HG03565 (cell line): ENCODE measurements around the gene TMEM94.

ENCODE experiments used
- ATAC-seq: cut with Tn5 transposase; IDR thresholded peaks from one replicate; pipeline ENCODE4 v1.9.1; 2021; ENCODE audit warnings: mild to moderate bottlenecking, moderate library complexity; ENCODE audit not compliant: unreplicated experiment

The TMEM94 gene

DNA sequence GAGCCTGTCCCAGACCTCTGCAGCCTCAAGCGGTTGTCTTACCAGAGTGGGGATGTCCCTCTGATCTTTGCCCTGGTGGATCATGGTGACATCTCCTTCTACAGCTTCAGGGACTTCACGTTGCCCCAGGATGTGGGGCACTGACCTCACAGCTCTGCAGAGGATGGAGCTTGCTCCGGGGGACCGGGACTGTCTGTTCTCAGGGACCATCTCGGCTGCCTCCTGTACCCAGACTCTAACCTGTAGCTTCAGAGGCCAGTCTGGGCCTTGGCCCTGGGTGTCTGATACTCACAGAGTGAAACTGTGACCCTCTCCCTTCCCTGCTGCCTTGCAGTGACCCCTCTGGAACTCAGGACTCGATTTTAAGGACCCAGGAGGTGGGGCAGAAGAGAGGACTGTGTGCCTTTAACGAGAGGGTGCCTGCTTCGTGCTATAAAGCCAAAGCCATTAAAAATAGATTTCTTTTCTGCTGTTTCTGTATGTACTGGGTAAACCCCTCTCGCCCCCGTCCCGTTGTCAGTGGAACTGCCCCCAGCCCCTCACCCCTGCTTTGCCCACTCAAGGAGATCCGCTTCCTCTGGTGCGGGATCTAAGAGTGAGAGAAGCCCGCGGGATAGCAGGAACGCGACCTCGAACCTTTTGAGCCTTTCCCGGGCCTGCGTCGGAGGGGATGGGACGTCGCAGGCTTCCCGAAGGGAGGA, 68.0 kb downstream of the TMEM94 start:
- no peak for ATAC-seq

DNA sequence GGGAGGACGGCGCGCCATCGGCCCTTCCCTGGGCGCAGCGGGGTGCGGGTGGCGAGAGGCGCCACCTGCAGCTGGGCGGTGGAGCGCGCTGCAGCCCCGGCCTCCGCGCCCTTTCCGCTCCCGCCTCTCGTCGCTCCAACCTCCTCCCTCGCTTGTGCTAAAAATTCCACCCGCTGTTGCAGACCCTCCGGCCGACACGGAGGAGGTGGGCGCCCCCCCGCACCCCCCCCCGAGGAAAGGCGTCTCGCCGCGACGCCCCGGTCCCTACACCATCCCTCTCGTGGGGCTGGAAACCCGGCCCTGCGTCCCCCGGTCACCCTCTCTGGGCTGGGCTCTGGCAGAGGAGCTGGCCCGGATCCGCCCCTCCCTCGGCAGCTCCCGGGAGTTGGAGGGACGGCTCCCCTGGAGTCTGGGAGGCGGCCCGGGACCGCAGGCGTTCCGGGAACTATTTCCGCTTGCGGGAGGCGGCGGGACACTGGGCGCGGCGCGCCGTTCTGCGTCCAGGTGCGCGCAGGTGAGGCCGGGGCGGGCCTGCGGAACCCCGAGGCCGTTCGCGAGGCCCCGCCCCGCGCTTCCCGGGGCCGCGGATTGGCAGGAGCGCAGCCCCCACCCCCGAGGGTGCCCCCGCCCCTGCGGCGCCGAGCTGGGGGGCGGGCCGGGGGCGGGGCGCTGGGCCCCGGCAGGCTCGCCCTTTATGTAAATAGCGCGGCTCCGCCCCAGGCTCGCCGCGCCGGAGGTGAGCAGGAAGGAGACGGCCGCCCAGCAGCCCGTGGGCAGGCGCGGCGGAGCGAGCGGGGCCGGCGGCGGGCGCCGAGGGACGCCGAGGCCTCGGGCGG, 68.8 kb downstream of the TMEM94 start, which contains the start of gene LLGL2:
TSS of gene LLGL2 (plus strand) at position 728 of the 836 bp plus-strand sequence. CDS start 17,730 bp downstream, outside the sequence.
- peak; percentile 74 for ATAC-seq

DNA sequence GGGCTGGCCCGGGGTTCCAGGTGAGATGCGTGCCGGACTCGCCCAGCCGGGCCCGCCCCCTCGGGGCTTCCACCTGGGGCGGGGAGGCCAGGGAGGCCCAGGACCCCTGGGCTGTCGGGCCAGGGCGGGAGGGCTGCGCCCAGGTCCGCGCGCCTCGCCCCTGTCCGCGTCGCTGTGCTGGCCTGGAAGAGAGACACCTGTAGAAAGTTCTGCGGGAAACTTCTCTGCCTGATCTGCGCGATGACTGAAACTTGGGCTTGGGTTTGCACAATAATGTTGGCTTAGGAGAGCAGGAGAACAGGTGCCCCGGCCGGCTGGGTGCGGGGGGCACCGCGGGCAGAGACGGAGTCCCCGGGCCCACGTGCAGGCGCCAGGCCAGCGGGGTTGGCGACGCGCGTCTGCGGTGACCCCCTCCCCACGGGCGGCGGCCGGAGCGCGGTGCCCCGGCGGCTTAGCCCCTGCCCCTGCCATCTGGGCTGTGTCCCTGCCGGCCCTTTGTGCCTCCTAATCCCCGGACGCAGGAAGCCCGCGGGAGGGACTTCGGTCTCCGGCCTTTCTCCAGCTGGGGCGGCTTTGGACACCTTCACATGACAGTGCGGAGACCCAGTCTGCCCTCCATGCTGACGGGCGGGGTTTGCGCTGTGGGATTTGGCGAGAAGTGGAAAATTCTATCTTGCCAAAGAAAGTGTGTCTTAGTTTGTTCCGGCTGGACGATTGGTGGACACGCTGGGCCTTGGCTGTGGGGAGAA, 69.5 kb downstream of the TMEM94 start:
- ATAC-seq: no peak

DNA sequence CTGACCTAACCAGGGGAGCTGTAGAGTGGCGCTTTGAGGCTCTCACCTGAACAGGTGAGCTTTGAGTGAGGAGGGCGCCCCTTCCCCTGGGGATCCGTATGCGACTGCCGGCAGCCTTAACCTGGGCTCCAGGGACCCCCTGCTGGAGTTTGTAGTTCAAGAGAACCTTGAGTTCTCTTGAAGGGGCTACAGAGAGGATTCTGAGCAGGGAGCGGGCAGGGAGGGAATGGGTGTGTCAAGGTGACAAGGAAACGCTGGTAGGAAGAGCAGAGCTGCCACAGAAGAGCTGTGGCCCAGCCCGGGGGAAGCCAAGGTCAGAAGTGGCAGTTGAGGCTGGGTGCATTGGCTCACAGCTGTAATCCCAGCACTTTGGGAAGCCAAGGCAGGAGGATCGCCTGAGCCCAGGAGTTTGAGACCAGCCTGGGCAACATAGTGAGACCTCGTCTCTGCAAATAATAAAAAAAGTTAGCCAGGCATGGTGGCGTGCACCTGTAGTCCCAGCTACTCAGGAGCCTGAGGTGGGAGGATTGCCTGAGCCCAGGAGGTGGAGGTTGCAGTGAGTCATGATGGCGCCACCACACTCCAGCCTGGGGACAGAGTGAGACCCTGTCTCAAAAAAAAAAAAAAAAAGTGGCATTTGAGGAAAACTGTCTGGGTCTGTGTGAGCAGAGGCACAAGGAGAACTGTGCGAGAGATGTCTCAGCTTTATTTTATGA, 70.3 kb downstream of the TMEM94 start:
- ATAC-seq: no peak

DNA sequence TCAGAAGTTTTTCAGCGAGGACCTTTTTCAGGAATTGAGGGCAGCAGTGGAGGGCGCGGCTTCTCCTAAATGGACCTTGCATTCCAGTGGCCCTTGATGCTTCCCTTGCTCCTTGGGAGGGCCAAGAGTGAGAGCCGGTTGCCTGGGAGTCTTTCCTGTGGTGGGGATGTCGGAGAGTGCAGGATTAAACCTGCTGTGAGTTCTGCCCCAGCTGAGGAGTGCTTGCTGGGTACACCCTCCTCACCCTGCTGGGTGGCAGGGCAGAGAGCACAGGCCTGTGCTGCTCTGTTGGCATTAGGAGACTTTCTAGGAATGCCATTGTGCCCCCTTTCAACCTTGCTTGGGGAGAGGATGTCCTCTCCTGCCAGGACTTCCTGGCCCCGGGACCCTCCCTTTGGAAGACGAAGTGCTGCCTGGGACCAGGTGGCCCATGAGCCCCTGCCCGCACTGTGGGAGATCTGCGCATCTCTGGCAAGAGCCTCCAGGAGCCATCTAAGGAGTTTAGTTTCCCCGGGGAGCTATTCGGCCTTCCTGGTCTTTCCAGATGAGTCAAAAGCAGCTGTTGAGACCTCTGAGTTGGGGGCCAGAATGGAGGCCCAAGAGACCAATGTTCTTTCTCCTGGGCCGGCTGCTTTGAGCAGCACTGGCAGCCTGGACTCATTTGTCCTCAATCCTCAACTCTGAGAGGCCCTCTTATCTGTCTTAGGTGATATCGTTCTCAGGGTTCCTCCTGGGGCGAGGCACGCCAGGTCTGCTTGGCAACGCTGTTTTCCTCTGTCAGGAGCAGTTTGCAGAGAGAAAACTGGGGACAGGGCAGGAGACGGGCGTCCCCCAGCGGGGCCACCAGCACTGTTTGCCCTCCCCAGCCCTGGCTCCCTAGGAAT, 74.6 kb downstream of the TMEM94 start:
- no peak for ATAC-seq

DNA sequence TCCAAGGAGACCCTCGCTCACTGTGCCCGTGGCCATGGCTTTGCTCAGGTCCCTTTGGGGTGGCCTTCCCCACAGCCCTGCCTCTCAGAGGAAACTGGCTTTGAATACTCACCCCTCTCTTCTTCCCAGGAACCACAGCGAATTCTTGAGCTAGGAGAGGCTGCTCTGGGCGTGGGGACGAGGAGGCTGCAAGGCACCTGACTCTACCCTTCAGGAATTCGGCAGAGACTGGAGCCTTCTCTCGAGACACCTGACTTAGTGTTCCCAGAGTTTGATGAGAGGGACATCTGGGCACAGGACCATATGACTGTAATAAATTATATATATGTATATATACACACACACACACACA, 75.3 kb downstream of the TMEM94 start:
- ATAC-seq: no peak

DNA sequence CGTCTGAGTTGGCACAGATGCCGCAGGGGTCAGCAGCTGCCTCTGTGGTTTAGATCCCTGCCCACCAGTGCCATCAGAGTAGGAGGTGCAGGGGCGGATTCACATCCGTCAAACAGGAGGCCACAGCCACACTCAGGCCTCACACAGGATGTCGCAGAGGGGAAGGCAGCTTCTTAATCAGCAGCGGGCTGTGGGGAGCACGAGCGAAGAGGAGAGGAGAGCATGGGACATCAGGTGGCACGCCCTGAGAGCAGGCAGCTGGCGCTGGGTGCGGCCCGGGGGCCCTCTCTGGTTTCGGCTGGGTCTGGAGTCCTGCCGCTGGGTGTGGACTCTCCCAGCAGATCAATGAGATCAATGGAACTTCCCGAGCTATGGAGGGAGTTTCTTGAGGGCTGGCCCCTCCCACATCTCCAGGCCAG, 78.7 kb downstream of the TMEM94 start:
- ATAC-seq: no peak

DNA sequence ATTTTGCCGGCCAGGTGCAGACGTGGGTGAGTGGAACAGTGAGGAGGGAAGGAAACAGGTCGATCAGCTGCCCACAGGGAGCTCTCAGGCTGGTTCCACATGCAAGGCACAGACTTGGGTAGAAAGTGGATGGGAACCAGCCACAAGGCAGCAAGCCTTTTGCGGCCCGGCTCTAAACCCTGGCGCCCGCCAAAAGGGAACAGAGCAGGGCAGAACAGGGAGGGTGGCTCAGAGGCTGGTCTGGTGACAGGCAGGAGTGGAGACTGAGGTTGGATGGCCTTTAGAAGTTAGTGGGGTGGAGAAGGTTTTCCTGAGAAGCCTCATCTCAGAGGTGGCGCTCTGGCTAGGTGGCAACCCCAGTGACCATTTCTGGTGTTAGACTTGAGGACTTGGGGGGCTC, 79.4 kb downstream of the TMEM94 start:
- ATAC-seq: no peak

DNA sequence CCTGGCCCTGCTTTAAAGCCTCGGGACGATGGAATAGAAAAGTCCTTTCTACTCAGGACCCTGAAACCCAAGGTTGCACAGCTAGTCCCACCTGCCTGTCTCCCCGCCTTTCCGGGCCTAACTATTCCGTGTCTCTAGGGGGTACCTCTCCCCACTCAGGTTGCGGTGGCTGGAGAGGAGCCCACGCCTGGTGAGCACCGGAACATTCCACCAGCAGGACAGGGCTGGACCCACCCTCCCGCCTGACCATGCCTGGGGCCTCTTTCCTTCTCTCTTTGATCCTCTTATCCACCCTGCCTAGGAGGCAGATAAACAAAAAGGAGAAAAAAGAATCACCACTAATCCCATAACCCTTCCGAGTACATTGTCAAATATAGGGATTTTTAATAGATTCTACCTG, 79.9 kb downstream of the TMEM94 start:
- ATAC-seq: no peak

DNA sequence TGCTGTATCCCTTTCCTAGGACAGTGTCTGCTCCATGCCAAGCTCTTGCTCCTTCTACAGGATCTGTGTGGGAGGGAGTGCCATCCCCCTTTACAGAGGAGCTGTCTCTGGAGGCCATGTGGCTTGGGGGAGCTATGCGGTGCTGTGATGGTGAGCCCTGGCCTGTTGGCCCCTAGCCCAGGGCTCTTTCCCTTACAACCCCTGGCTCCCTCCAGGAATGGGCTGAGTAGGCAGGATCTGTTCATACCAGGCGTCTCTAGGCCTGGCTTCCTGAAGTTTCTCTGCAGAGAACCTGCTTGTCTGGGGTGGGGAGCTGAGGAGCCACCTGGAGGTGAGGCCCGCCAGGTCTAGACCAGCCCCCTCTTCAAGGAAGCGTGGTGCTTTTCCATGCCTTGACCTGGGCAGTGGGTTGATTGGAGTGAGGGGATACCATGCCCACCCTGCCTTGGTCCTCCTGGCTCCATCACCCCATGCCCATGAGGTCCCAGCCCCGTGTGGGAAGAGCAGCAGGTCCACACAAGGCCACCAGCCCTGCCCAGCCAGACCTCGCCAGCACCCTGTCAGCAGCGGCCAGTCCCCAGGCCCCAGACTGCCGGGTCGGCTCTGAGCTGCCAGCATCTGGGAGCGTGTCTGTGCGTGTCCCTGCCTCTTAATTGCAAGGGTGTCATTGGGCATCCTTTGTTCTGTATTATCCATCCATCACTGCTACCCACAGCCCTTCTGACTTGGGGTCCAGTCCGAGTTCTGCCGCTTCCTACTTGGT, 83.7 kb downstream of the TMEM94 start:
- ATAC-seq: no peak

DNA sequence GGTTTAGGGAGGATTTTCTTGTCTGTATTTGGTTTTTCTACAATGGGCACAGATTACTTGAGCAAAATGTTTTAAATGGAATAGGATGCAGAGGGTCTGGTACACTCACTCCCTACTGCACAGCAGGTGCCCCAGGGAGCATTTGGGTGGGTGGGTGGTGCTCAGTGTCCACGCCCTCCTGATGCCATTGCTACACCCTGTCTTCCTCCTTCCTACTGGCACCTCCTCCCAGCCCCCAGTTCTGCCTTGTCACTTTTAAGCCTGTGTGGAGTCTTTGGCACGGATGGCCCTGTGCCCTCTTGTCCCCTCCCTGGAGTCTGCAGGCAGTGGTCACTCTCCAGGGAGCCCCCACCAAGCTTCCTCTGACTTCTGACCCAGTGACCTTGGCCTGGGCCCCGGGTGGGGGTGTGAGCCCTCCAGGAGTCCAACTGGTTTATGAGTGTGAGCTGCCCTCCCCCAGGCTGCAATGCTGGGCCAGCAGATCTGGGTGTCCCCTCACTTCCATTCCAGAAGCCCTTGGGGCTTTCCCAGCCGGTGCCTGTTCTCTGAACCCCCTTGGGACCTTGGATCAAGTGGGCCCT, 84.6 kb downstream of the TMEM94 start:
- no peak for ATAC-seq

DNA sequence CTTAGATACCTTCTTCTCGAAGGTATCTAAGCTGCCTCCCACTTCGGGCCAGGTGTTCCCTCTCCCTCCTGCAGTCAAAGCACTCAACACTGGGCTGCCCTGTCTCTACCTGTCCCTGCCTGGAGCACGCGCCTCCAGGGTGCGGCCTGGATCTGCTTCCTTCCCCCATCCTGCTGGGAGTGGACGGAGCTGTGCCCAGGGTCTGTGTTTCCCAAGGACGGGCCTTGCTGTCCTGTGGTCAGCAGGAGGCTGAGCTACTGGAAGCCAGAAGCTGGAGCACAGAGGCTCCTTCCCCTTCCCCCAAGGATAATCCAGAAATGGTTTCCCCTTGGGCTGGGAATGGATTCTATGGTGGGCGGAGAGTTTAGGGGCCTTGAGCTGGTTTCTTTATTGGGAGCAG, 85.8 kb downstream of the TMEM94 start:
- ATAC-seq: no peak

DNA sequence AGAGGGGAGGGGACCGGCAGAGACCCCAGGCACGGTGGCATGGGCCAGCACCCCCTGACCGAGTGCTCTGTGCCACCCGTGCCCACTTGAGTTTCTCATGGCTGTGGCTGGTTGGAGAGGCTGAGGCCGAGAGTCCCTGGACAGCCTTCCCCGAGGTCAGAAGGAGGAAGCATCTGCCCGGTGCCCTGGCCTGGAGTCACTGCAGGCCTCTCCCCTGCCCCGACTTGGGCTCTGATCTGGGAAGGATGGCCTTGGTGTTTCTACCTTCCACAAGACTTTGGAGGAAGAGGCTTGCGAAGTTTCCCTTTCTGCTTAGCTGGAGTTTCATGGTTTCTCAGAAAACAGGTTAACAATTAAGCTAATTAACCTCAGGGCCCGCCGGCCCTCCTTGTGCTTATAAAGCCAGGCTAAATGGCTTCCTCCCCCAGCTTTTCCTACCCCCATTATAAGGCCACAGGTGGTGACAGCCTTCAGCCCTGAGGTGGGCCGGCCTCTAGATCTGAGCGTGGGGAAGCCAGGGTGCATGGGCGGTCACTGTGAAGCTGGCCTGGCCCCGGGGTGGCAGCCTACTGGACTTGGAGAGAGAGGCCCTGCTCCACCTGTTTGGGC, 86.4 kb downstream of the TMEM94 start:
- no peak for ATAC-seq

DNA sequence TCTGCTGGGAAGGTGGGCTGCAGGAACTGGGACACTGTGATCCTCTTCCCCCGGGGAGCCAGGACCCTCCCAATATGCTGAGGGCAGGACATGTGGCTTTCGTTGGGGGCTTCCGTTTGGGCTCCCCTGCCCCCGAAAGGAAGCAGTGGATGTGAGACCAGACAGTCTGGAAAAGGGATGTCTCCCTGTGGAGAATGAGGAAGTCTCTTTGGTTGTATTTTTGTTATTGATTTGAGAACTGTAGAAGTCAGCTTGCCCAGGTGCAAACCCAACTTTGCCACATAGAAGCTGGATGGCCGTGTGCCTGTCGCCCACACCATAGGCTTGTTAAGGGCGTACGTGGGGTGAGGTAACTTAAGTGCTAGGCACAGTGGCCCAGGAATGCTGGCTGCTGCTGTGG, 87.8 kb downstream of the TMEM94 start:
- no peak for ATAC-seq

DNA sequence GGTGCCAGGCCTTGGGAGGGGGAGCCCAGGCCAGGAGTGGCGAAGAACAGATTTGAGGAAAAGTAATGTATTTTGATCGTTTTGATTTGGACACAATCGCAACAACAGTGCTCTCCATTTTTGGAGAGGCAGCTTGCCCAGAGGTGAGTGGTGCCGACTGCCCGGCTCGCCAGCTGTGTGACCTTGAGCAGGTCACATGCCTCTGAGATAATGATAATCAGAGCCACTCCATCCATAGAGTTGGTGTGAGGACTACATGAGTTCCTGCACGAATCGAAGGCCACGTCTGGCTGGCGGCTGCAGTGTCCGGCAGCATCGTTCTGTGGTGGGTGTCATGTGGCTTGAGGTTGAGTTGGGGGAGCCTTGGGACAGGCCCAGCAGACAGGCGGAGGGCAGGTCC, 89.7 kb downstream of the TMEM94 start:
- no peak for ATAC-seq

DNA sequence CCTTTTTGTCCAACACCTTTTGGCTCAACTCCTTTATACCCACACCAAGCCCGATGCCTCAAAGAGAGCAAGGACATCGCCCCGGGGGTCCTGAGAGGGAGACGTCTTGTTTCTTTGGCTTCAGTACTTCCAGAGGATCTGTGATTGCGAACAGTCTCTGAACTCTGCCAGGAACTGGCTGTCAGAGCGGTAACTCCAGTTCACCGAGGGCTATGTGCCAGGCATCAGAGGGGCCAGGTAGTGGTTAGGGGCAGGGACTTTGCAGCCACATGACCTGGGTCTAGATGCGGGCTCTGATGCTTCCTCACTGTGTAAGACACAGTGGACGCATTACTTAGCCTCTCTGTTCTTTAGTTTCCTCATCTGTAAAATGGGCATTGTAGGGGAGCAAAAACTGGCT, 90.7 kb downstream of the TMEM94 start:
- no peak for ATAC-seq

DNA sequence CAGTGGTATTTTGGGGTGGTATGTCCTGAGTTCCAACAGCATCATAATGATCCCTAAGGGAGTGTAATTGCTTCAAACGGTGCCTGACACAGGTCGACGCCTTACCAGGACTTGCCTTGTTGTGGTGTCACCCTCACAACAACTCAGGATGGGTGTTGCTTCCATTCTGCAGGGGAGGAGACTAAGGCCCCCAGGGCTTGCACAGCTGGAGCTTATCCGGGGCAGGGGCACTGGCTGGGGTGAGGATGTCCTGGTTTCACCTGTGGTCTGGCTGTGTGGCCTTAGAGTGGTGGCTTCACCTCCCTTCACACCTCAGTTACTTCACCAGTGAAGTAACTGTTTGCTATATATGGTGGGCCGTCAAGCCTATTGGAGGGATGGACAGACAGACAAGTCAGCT, 92.4 kb downstream of the TMEM94 start:
- ATAC-seq: no peak
